Gastroesophageal sphincter (tissue), 4 donors: ENCODE data around the gene UBR3. TPM values are rescaled to one million over a fixed set of nuclear protein-coding genes. Genes with fewer than 3 reads are reported as not detected.
"Not testable (repeated sequence)": the region's sequence is repeated elsewhere in the genome, so short reads cannot be mapped to it uniquely, and the experiment has no call there.

Experiments used
- ATAC-seq: fragments of 150-250 bp; one replicate; pipeline ENCODE4 v1.9.1; 2016; ENCODE audit warnings: mild to moderate bottlenecking, moderate library complexity
- H3K27ac ChIP-seq, 4 donors: fragments of 200-600 bp; sonication (generic) in 3 of 4; 1 replicate in 3 of 4; 2 replicates in 1 of 4; pipeline ENCODE4 v1.5.1; 2016 to 2019
- H3K27me3 ChIP-seq: fragments of 200-600 bp; sonication (generic); one replicate; pipeline ENCODE4 v1.5.1; 2019
- H3K36me3 ChIP-seq, 2 donors: fragments of 200-600 bp; sonication (generic); one replicate each; pipeline ENCODE4 v1.5.1; 2019; ENCODE audit warnings: control low read depth in 1 of 2
- H3K4me1 ChIP-seq, 3 donors: fragments of 200-600 bp; sonication (generic); 1 replicate in 2 of 3; 2 replicates in 1 of 3; pipeline ENCODE4 v1.5.1; 2016 to 2019; ENCODE audit warnings: control low read depth in 2 of 3
- H3K4me3 ChIP-seq, 2 donors: fragments of 200-600 bp; sonication (generic); one replicate each; pipeline ENCODE4 v1.5.1; 2019; ENCODE audit warnings: mild to moderate bottlenecking in 1 of 2, moderate library complexity in 1 of 2
- H3K9me3 ChIP-seq, 3 donors: fragments of 200-600 bp; sonication (generic); one replicate each; pipeline ENCODE4 v1.5.1; 2017 to 2019; ENCODE audit warnings: control low read depth in 2 of 3
- EP300 ChIP-seq: sonication (generic); formaldehyde crosslinking; IDR thresholded peaks from one replicate; pipeline ENCODE4 v1.6.1; 2017; ENCODE audit warnings: antibody characterized with exemption, mild to moderate bottlenecking
- POLR2A ChIP-seq, 2 donors: fragments of 450-650 bp; IDR thresholded peaks; one replicate each; pipeline ENCODE4 v1.6.1; 2017; ENCODE audit warnings: antibody characterized with exemption in 2 of 2, mild to moderate bottlenecking in 2 of 2, moderate library complexity in 1 of 2
- POLR2AphosphoS5 ChIP-seq: sonication (generic); formaldehyde crosslinking; IDR thresholded peaks from one replicate; pipeline ENCODE4 v1.6.1; 2017; ENCODE audit warnings: antibody characterized with exemption
- WGBS, 2 donors: methylation state at CpG; one replicate each; pipeline ENCODE4 v1.1.5; 2018; ENCODE audit warnings: low coverage in 1 of 2; 5-methylcytosine and 5-hydroxymethylcytosine counted together
- total RNA-seq, 4 donors: library from RNA; depleted of rRNA; stranded (reverse); fragments of >200 nt; gene quantifications; one replicate each; pipeline ENCODE4 v1.1.0, GENCODE V29; 2016
- TF ChIP-seq, protein P1 (sequence below), 4 experiments: fragments of 200-600 bp in 2 of 4; fragments of 450-650 bp in 2 of 4; sonication (generic) in 1 of 4; IDR thresholded peaks; one replicate each; pipeline ENCODE4 v1.5.1; 2017 to 2019; ENCODE audit warnings: antibody characterized with exemption in 4 of 4, mild to moderate bottlenecking in 2 of 4, moderate library complexity in 2 of 4

UBR3 gene
- total RNA-seq, 4 donors from 2014 or later = 52.9 to 122 (median 66.9) TPM

DNA sequence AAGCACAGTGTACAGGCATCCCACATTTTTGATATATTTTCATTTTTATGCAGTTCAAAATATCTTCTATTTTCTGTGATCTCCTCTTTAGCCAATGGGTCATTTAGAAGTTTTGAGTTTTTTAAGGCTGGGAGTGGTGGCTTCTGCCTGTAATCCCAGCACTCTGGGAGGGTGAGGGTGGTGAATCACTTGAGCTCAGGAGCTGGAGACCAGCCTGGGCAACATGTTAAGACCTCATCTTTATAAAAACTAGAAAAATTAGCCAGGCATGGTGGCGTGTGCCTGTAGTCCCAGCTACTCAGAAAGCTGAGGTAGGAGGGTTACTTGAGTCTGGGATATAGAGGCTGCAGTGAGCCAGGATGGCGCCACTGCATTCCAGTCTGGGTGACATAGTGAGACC lies 17.8 kb downstream of the UBR3 start:
- ATAC-seq = no peak
- Histone ChIP-seq H3K36me3 (peaks cover 0 to 6% of the 10 kb centered on the region in 2 donors), H3K27me3 (no peaks in the 10 kb centered on the region), H3K4me3 (no peak overlapping the region), H3K4me1 (peaks cover 0 to 49% (median 1%) of the 10 kb centered on the region in 3 donors), H3K9me3 (no peaks in the 10 kb centered on the region), H3K27ac (no peak overlapping the region)
- no peak for TF ChIP-seq EP300
- no peak for TF ChIP-seq POLR2AphosphoS5
- no peak for TF ChIP-seq POLR2A (IDR thresholded peaks at IDR 0.05)
- TF ChIP-seq, protein P1, sequence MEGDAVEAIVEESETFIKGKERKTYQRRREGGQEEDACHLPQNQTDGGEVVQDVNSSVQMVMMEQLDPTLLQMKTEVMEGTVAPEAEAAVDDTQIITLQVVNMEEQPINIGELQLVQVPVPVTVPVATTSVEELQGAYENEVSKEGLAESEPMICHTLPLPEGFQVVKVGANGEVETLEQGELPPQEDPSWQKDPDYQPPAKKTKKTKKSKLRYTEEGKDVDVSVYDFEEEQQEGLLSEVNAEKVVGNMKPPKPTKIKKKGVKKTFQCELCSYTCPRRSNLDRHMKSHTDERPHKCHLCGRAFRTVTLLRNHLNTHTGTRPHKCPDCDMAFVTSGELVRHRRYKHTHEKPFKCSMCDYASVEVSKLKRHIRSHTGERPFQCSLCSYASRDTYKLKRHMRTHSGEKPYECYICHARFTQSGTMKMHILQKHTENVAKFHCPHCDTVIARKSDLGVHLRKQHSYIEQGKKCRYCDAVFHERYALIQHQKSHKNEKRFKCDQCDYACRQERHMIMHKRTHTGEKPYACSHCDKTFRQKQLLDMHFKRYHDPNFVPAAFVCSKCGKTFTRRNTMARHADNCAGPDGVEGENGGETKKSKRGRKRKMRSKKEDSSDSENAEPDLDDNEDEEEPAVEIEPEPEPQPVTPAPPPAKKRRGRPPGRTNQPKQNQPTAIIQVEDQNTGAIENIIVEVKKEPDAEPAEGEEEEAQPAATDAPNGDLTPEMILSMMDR (IDR thresholded peaks at IDR 0.05) = no peak
- 86 to 100% methylated on average over 2 of the region's 2 CpGs for WGBS, 2 donors

DNA sequence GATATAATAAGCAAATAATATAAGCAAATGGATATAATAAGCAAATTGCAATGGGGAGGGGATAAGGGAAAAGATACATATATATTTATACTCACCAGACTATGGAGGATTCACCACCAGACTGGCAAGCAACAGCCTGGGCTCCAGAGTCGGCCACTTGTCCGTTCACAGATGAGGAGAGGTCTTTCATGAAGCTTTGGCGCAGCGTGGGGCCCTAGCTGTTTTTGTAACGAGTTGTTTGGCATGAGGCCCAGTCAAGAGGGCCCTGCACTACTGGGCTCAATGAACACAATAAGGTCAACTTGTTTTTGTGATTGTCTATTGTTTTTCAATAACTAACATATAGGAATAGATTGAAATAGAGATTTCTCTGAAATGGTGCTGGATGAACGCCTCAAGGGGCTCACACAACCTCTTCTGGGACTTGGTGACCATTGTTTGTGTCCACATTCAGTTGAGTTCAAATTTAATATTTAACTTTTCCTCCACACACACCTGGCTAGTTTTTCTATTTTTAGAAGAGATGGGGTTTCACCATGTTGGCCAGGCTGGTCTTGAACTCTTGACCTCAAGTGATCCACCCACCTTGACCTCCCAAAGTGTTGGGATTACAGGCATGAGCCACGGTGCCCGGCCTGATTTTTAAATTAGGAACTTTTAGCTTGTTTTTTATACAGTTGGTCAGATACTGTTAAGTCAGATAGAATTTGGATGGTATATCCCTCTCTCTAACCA lies 21.9 kb downstream of the UBR3 start:
- H3K27ac ChIP-seq, H3K9me3 ChIP-seq, ATAC-seq, H3K36me3 ChIP-seq, H3K4me3 ChIP-seq, H3K27me3 ChIP-seq: not testable (repeated sequence)
- 68 to 77% methylated on average over 8 of the region's 8 CpGs for WGBS, 2 donors
- peaks cover 0 to 36% (median 0%) of the 10 kb centered on the region in 3 donors for H3K4me1 ChIP-seq

DNA sequence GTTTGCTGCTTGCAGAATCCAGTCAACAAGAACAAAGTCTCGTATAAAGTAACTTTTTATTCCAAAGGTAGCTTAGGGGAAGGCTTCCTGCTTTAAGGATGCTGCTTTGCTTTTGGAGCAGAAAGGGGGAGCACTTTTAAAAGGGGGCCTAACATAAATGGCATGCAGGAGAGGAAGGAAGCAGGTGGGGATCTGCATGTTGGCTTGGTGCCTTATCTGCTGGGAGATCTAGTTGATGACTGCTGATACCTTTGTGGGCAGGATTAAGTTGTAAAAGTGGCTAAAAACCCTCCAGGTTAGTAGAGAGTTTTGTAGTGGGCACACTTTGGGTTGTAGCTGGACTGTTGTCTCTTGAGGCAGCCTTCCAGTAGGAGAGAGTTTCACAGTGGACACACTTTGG lies 22.5 kb downstream of the UBR3 start:
- Histone ChIP-seq H3K27ac (no peak overlapping the region), H3K36me3 (no peaks in the 10 kb centered on the region), H3K9me3 (no peaks in the 10 kb centered on the region), H3K4me1 (peaks cover 0 to 36% (median 0%) of the 10 kb centered on the region in 3 donors), H3K4me3 (no peak overlapping the region), H3K27me3 (no peaks in the 10 kb centered on the region)
- WGBS, 2 donors = 78% methylated on average over 1 of the region's 1 CpG; no CpG with 5 or more reads in 1 of the 2 donors
- TF ChIP-seq POLR2A (IDR thresholded peaks at IDR 0.05) (no peak), POLR2AphosphoS5 (no peak), EP300 (no peak)
- TF ChIP-seq, protein P1 (IDR thresholded peaks at IDR 0.05) = no peak
- no peak for ATAC-seq

DNA sequence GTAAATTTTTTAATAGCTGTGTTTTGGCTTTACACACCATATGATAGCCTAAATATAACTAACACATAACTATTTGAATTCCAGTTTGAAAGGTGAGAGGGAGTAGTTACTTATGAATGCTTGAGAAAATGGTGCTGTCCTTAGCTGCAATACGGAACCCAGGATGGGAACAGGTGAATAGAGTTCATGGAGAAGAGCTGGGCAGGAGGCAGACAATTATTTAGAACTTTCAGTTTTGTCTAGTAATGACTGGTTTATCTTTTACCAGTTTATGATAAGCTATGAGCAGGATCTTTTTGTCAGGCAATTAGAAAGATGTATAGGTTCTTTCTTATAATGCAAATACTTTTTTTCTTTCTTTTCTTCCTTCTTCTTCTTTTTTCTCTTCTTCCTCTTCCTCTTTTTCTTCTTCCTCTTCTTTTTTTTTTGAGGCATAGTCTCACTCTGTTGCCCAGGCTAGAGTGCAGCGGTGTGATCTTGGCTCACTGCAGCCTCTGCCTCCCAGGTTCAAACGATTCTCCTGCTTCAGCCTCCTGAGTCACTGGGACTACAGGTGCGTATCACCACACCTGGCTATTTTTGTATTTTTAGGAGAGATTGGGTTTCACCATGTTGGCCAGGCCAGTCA lies 25.9 kb downstream of the UBR3 start:
- H3K27ac ChIP-seq = no peak overlapping the region
- peaks cover 0 to 19% (median 0%) of the 10 kb centered on the region in 3 donors for H3K4me1 ChIP-seq
- no peaks in the 10 kb centered on the region for H3K36me3 ChIP-seq
- ATAC-seq = no peak
- no peak overlapping the region for H3K4me3 ChIP-seq
- TF ChIP-seq EP300 = no peak
- TF ChIP-seq, protein P1 (IDR thresholded peaks at IDR 0.05) = no peak
- no peak for TF ChIP-seq POLR2AphosphoS5
- TF ChIP-seq POLR2A (IDR thresholded peaks at IDR 0.05) = no peak
- no peaks in the 10 kb centered on the region for H3K9me3 ChIP-seq
- WGBS, 2 donors = 78 to 100% methylated on average over 2 to 4 of the region's 4 CpGs
- no peaks in the 10 kb centered on the region for H3K27me3 ChIP-seq

DNA sequence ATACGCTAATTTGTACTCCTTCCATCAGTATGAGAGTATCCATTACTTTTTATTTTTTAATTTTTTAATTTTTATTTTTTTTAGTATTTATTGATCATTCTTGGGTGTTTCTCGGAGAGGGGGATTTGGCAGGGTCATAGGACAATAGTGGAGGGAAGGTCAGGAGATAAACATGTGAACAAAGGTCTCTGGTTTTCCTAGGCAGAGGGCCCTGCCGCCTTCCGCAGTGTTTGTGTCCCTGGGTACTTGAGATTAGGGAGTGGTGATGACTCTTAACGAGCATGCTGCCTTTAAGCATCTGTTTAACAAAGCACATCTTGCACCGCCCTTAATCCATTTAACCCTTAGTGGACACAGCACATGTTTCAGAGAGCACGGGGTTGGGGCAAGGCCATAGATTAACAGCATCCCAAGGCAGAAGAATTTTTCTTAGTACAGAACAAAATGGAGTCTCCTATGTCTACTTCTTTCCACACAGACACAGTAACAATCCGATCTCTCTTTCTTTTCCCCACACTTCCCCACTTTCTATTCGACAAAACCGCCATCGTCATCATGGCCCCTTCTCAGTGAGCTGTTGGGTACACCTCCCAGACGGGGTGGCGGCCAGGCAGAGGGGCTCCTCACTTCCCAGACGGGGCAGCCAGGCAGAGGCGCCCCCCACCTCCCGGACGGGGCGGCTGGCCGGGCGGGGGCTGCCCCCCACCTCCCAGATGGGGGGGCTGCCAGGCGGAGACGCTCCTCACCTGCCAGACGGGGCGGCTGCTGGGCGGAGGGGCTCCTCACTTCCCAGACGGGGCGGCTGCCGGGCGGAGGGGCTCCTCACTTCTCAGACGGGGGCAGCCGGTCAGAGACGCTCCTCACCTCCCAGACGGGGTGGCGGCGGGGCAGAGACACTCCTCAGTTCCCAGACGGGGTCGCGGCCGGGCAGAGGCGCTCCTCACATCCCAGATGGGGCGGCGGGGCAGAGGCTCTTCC lies 28.3 kb downstream of the UBR3 start:
- H3K4me1 ChIP-seq, H3K9me3 ChIP-seq, H3K4me3 ChIP-seq, ATAC-seq, H3K27ac ChIP-seq, H3K27me3 ChIP-seq, H3K36me3 ChIP-seq: not testable (repeated sequence)
- WGBS, 2 donors = 89 to 94% methylated on average over 1 to 4 of the region's 42 CpGs
